HPDE6-E6E7 (cell line): ENCODE measurements around the gene ZRANB2.

ENCODE experiments used
- DNase-seq: peaks from one replicate; pipeline ENCODE4 v3.0.0; 2011; ENCODE audit warnings: missing footprints; ENCODE audit errors: extremely low spot score

ZRANB2 gene, protein sequence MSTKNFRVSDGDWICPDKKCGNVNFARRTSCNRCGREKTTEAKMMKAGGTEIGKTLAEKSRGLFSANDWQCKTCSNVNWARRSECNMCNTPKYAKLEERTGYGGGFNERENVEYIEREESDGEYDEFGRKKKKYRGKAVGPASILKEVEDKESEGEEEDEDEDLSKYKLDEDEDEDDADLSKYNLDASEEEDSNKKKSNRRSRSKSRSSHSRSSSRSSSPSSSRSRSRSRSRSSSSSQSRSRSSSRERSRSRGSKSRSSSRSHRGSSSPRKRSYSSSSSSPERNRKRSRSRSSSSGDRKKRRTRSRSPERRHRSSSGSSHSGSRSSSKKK

DNA sequence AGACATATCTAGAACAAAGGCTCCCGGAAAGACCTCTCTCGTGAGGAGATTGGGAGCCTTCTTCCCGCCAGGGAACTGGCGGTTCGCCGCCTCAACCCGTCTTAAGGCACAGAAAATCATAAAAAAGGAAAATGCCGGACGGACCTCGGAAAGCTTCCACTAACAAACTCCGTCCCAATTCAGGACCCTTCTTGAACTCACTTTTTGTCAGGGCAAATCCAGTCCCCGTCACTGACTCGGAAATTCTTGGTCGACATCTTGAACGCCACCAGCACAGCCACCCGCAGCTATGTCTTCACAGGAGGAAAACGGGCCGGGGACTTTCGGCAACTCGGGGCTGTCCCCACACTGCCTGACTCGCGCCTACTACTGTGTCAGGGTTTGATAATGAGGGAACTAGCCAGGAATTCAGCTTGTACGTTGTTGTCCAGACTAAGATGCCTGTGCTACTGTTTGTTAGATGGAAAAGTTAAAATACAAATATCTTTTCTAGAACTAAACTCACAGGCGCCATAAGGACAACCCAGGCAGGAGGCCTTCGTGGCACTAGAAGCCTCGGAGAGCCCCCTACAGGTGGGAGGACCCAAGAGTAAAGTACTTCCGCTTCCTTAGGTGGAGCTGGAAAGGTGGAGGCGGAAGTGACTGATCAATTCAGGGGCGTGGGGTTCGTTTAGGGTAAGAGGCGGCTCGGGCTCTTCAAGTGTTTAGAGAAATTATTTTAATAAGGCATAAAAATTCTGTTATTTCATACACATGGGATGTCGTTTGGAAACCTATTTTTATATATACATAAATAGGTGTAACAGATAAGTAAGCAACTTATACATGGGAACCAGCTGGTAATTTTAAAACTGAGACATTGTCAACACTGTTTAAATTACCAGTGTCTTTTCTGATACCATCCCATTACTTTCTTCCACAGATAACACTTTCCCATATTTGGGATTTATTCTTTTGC is at the start of gene ZRANB2:
Gene ZRANB2, minus strand, starts transcription at position 297 of the 958 bp plus-strand sequence. Its CDS starts 40 bp downstream, at position 257.
- DNase-seq: peak; percentile 90

DNA sequence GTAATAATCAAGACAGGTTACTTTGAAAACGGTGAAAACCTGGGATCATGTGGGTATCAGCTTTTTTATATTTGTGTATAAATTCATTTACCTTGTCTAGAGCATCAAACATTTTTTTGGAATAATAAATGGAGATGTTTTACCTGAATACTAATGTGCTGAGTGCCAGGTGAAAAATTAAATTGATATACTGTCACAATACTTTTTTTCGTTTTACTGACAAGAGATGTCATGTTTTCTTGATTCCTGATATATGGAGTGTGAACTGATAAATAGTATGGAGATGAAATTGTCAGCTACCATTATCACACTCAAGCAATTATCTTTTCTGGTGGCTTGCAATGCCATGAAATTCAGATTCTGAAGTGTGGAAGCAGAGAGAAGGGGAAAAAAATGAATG is 47.2 kb upstream of the ZRANB2 start:
- no peak for DNase-seq

DNA sequence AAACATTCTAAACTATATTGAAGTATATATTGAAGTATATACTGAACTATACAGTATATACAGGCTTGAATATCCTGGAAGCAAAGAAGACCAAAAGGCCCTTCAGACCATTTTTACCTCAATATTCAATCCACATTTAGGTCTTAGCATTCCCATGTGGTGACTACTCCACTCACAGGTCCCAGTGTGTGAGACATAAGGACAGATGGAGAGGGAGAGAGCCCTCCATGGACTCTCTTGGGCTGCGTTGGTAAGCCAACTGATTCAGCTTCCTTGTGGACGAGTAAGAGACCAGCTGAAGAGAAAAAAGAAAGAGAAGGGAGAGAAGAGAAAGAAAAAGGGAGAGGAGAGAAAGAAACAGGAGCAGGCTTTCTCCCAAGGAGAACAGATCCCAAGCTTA is 37.3 kb upstream of the ZRANB2 start:
- no peak for DNase-seq

DNA sequence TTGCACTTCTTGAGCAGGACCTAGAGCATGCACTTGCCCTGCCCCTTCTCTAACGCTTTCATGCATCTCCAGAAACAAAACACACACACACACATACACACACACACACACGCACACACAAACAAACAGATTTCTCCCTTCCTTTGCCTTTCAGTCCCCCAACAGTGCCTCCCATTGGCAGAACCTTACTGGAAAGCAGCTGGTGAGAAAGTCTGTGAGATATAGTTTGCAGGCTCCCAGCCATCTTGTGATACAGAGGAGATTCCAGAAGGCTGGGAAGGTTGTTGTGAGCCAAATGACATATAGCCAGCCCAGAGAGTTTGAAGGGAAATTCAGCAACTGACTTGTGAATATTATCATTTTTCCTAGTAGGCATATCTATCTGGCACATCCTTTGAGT is 35.9 kb upstream of the ZRANB2 start:
- no peak for DNase-seq

DNA sequence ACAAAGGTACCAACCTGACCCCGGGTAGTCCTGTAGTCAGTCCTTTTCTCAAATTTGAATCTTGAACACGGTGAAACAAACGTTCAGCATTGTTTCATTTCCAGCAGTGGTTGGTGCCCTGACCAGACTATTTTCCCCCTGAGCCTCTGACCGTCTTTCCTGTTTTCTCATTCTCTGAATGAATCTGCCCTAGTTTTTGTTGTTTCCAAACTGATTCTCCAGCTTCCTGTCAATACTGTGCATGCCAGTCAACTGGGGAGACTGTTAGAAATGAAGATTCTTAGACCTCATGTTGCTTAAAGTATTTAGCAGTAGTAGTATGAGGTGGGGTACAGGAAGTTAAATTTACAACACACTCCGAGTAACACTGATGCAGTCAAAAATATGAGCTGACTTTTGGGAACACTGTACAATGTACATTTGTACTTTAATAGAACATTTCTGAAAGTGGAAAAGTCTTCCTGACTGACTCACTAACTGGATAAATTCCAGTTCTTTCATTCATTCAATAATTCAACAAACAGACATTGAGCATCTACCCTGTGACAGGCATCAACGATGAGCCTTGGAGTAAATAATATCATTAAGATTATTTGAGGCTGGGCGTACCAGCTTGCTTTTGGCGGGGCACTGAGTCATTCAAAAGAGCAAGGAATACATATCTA is 26.0 kb upstream of the ZRANB2 start:
- DNase-seq: no peak

DNA sequence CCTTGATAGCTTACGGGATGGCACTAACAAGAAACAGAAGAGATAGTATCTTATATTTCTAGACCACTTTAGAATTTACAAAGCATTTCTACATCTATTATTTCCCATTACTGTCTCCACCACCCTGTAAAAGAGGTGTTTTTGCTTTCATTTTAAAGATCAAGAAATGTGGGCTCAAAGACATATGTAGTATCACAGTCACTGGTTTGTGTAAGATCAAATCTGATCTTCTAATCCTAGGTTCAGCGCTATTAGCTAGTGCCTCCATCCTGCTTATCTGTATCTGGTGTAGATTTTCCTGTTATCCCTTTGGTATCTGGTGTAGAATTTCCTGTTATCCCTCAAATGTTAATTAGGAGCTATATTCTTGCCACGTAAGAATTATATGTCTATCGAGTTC is 23.6 kb upstream of the ZRANB2 start:
- DNase-seq: no peak

DNA sequence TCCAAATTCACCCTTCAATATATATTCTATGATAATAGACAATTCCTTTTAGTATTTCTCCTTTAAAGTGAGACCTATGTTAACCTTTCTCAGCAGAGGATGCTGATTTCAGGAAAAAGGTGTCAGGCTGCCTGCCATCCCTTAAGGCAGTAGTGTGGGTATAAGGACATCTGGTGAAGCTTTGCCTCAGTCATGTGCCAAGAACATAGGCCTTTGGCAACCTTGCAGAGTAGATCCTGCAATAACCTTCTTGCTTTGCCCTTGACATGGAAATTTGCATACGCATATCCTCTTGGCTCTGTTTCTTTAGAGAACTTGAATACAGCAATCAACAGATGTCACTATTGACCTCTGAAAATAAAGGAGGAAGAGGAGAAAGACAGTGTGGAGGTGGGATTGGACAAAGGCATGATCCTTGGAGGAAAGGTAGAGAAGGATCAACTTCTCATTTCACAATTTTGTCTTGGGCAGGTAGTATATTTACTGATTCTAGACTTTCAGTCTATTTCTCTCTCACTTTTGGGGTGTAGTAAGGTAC is 21.1 kb upstream of the ZRANB2 start:
- DNase-seq: no peak

DNA sequence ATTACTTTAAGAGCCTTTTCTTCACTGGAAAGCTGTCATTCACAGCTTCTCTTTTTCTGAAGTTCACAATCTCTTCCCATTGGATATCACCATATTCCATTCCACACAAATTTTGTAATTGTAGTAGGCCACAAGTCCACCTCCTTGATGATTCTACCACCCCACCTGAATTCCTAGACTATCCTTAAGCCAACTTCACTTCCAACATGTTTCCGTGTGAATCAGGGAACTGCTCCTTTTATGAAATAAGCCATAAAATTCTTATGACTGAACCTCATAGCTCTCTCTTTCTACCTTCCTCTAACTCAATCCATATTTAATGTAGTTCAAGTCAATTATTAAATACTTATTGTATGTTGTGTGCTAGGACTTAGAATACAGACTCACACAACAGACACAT is 16.6 kb upstream of the ZRANB2 start:
- DNase-seq: no peak

DNA sequence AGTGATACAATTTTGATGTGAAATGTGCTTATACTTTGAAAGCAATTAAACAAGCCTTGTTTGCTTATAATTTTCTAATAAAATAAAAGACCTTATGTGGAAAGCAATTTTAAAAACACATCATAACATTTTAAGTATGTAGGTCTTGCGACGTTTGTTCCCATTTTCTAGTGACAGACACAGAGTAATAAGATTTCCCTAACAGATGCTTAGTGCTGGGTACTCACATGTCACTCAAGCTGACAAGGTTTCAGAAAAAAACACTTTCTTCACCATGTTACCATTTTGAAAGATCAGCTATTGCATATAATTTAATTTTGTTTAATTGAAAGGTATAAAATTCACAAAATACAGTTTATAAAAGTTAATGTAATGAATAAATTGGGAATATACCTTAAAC is 14.1 kb upstream of the ZRANB2 start:
- no peak for DNase-seq

DNA sequence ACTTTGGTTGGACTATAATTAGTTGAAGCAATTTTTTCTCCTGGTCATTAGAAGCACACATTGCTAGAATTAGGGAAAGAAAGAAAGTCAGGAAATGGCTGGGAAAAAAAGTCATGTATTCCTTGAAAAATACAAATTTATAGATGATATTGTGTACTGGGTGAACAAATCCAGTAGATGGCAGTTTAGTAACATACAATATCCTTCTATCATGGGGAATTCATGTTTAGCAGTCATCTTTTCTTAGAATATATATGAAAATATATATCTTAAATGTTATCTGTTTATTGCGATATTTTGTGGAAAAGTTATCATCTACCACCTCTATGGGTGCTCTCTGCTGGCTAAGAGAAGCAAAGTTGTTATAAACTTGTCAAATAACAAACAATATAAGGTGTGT is 13.1 kb upstream of the ZRANB2 start:
- DNase-seq: no peak

DNA sequence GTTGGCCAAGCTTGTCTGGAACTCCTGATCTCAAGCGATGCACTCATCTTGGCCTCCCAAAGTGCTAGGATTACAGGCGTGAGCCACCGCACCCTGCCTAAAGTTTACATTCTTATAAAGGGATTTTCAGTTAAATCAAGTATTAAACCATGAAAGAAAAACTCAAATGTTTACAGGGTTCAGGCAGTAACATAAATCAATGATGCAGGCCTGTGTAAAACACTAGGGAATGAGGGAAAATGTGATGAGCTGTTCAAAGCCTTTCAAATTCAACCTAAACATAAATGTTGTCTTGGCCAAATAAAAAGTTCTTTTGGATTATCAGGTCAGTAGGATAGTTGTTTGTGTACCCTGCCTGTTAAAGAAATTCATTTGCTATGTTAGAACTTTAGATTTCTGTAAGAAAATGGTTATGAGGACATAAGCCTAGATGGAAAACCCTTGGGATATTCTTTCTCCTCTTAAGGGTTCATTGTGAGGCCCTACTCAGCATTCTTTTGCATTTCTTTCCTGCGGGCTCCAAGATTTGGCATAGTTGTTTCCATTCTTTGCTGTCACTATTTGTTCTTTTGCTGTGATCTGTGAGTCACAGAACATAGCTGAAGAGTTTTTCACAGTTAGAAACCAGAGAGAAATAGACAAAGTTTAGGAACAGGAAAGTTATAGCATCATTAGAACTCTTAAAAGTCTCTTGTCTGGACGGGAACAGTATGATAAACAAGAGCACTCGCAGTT is 8.9 kb upstream of the ZRANB2 start:
- DNase-seq: no peak

DNA sequence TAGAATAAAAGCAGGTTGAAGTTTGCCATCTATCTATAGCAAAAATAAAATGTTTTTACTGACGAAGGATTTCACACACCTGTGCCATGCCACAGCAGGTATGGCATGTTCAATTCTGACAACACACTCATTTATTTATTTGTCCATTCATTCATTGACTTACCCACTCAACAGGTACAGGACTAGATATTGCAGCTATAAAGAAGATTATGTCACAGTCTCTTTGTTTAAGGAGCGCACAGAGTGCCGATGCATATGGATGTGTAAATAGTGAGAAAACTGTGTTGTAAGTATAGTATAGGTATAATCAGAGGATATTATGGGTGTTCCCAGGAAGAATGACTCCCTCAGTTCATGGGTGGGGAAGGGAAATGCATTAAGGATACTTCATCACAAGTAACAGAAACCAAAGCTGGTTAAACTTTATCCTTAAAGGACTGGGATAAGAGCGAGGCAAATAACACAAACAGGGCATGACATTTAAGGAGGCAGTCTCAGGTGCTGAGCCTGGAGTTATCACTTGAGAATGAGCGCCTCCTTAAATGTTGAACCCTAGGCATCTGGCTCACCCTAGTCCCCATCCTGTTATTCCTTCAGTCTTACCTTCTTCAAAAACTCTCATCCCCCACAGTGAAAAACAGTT is 7.9 kb upstream of the ZRANB2 start:
- no peak for DNase-seq

DNA sequence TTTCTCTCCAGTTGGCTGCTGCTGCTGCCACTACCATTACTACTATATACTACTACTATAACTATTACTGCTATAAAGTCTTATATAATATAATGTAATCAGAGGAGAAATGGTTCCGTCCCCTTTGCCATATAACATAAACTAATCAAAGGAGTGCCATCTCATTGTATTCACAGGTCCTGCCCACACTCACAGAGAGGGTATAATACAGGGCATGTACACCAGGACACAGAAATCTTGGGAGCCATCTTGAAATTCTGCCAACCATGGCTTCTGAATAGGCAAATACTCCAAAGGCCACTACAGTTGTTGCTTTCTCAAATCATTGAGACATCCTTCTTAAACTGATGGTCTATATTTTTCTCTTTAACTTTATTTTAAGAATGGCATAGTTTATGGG is 6.9 kb upstream of the ZRANB2 start:
- no peak for DNase-seq

DNA sequence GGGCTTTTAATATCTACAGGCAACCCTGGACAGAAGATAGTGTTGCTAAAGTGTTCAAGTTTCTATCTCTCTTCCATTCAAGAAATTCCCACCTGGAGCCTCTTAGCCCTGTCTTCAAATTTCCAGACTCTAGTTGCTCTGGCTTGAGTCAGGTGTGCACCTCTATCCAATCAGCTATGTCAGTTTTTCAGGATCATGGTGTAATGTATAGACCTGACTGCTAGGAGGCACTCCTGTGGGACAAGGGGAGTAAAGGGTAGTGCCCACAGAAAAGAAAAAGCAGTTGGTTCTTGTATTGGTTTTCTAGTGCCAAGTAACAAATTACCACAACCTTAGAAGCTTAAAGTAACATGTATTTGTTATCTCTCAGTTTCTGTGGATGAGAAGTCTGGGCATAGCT is 6.2 kb upstream of the ZRANB2 start:
- no peak for DNase-seq

DNA sequence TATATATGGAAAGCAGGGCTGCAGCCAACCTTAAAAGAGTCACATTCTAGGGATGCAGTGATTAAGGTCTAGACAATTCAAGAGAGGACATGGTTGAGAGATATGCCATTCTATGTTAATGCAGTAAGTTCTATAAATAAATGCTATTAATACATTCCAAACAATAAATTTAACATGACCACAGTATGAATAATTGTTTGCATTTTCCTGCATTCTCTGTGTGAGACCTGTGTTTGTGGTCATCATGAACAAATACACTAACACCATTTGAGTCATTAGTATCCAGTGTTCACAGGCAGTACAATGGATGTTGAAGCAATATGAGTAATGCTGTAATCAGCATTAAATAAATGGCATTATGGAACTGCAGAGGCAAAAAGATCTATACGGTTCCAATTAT is 5.5 kb upstream of the ZRANB2 start:
- peak; percentile 33 for DNase-seq

DNA sequence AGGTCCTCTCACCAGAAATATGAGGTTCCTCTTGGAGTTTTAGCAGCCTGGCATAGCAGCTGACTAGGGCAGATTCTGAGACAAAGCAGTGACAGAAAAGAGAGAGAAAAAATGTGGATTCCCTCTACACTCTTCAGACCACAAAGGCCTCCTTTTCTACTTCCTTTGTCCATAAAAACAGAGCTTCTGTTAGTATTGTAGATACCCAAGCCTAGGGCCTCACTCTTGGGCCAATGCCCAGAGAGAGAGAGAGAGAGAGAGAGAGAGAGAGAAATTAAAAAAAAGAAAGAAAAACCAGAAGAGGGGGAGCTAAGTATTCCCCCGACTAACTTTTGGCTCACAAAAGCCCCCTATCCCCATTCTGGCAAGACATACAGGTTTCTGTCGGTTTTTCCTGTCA is 2.4 kb upstream of the ZRANB2 start:
- DNase-seq: no peak

DNA sequence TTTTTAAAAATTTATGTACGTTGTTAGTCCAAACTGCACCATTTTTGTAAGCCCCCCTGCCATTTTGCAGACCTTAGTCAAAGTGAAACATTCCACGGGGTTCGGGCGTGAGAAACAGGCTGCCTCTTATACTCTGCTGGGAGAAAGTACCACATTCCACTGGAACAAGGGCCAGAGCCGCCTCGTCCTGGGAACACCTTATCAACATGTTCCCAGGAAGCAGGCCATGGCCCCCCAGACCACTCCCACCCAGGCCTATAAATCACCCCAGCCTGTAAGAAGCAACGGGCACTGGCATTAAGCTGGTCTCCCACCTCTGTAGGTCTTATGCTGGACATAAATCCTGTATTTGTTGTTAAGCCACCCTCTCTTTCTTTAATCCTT is 854 bp upstream of the ZRANB2 start:
- DNase-seq: no peak

DNA sequence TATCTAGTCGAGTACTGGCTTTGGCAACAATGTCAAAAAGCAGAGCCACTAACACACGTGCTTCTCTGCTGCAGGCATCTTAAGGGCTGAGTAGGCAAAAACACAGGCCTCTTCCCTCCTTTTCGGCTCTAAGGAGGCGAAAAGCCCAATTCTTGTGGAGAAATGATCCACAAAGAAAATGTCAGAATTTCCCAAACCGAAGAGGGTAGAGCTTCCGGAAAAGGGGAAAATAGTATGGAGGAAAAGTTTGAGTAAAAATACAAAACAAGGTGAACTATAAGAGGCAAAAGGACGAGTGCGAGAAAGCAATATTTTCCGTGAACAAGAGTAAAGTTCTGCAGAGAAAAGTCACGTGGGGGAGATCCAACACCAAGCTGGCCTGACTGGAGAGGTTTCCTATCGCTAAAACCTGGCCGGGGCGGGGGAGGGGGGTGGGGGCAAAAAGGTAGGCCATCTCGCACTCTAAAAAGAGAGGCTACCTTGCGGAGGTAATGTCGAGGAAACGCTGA is 551 bp downstream of the ZRANB2 start:
- peak; percentile 22 for DNase-seq

DNA sequence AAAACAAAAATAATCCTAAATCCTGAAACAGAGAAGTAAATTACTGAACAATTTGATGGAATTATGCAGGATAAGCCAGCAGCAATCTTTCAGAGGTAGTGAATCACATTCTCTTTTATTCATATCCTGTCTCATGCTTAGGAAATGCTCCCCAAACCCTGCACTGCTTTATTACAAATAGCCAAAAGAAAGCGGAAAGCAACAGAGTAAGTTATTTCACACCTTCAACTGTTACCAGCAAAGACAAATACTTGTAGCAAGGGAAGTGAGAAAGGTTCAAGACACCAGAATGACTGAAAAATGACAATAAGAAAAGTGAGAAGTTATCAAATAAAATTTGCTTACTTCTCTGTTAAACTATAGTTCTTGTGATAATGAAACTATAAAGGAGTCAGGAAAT is 6.2 kb downstream of the ZRANB2 start:
- DNase-seq: no peak

DNA sequence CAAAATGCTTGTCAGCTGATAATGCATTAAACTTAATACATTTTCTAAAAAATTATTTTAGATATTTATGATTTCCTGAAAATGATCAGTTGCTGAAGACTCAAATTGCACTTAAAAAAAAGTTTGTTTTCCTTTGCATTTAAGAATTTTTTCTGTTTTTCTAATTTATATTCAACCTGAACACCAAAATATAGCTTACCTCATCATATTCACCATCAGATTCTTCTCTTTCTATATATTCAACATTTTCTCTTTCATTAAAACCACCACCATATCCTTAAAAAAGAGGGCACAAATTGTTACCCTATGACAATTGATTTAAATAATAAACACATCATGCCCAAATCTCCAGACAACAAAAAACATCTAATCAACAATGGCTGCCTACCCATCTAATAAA is 8.6 kb downstream of the ZRANB2 start:
- no peak for DNase-seq

DNA sequence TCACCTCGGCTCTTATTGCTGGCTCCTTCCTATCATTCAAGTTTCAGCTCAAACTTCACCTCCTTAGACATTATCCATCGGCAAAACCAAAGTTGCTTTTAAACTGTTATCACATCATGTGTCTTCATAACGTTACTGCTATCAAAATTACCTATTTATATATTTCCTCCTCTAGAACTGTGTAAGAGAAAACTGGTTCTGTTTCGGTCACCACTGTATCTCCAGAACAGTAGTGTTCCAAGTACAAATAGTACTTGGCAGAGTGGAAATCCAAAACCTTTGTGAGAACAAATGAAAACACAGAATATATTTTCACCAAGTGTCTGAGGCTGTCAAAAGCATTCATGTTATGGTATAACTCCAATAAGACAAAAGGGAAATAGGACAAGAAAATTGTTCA is 9.1 kb downstream of the ZRANB2 start:
- DNase-seq: no peak
